H9 (cell line): Measurements from ENCODE around the gene KAZN. TPM values are rescaled to one million over a fixed set of nuclear protein-coding genes. Genes with fewer than 3 reads are reported as not detected.

Experiments
- DNase-seq: peaks from one replicate; pipeline ENCODE4 v3.0.0-alpha.2; 2017
- H2AFZ ChIP-seq: one replicate; pipeline ENCODE4 v1.6.1; 2013; ENCODE audit warnings: mild to moderate bottlenecking, low read length, control low read depth, moderate library complexity
- H2AK5ac ChIP-seq: 2 replicates; pipeline ENCODE4 v1.6.1; 2013; ENCODE audit warnings: low read length, control low read depth, mixed read lengths; ENCODE audit not compliant: insufficient read length
- H2BK120ac ChIP-seq: one replicate; pipeline ENCODE4 v1.6.1; 2013; ENCODE audit warnings: low read depth, mild to moderate bottlenecking, low read length, control low read depth, inconsistent platforms; ENCODE audit not compliant: poor library complexity, severe bottlenecking
- H2BK12ac ChIP-seq: 2 replicates; pipeline ENCODE4 v1.6.1; 2013; ENCODE audit warnings: low read length, control low read depth, mixed read lengths, low read depth; ENCODE audit not compliant: insufficient read length
- H2BK15ac ChIP-seq: 2 replicates; pipeline ENCODE4 v1.6.1; 2013; ENCODE audit warnings: low read depth, low read length, control low read depth
- H2BK20ac ChIP-seq: one replicate; pipeline ENCODE4 v1.6.1; 2013; ENCODE audit warnings: low read depth, mild to moderate bottlenecking, low read length, control low read depth, inconsistent platforms; ENCODE audit not compliant: poor library complexity, severe bottlenecking
- H2BK5ac ChIP-seq: 2 replicates; pipeline ENCODE4 v1.6.1; 2013; ENCODE audit warnings: low read length, control low read depth, mixed read lengths; ENCODE audit not compliant: insufficient read length
- H3K14ac ChIP-seq: 2 replicates; pipeline ENCODE4 v1.6.1; 2013; ENCODE audit warnings: low read length, control low read depth; ENCODE audit not compliant: insufficient read depth
- H3K18ac ChIP-seq: 2 replicates; pipeline ENCODE4 v1.6.1; 2013; ENCODE audit warnings: low read depth, mild to moderate bottlenecking, mixed read lengths, low read length, control low read depth; ENCODE audit not compliant: insufficient read length
- H3K23ac ChIP-seq: 2 replicates; pipeline ENCODE4 v1.6.1; 2013; ENCODE audit warnings: low read length, control low read depth, mixed read lengths, low read depth; ENCODE audit not compliant: insufficient read length
- H3K23me2 ChIP-seq: 2 replicates; pipeline ENCODE4 v1.6.1; 2013; ENCODE audit warnings: low read depth, mild to moderate bottlenecking, mixed read lengths, low read length, control low read depth; ENCODE audit not compliant: insufficient read length, poor library complexity, severe bottlenecking
- H3K27ac ChIP-seq: 2 replicates; pipeline ENCODE4 v1.5.1; 2013; ENCODE audit warnings: low read length, control low read depth, mixed read lengths, low read depth; ENCODE audit not compliant: insufficient read length
- H3K27me3 ChIP-seq: 2 replicates; pipeline ENCODE4 v1.6.1; 2013; ENCODE audit warnings: low read length, control low read depth, inconsistent platforms; ENCODE audit not compliant: insufficient read depth
- H3K4ac ChIP-seq: 2 replicates; pipeline ENCODE4 v1.6.1; 2013; ENCODE audit warnings: low read depth, mild to moderate bottlenecking, control low read depth, inconsistent platforms, low read length, moderate library complexity
- H3K4me1 ChIP-seq: 2 replicates; pipeline ENCODE4 v1.6.1; 2013; ENCODE audit warnings: low read length, control low read depth, inconsistent platforms; ENCODE audit not compliant: insufficient read depth
- H3K4me2 ChIP-seq: 2 replicates; pipeline ENCODE4 v1.6.1; 2013; ENCODE audit warnings: low read length, control low read depth, mixed read lengths; ENCODE audit not compliant: insufficient read length, insufficient read depth
- H3K56ac ChIP-seq: 2 replicates; pipeline ENCODE4 v1.6.1; 2013; ENCODE audit warnings: low read depth, mild to moderate bottlenecking, mixed read lengths, low read length, control low read depth; ENCODE audit not compliant: insufficient read length
- H3K79me1 ChIP-seq: 2 replicates; pipeline ENCODE4 v1.6.1; 2013; ENCODE audit warnings: low read depth, mild to moderate bottlenecking, moderate library complexity, low read length, control low read depth, inconsistent platforms; ENCODE audit not compliant: insufficient read depth, poor library complexity, severe bottlenecking
- H3K79me2 ChIP-seq: 2 replicates; pipeline ENCODE4 v1.6.1; 2013; ENCODE audit warnings: low read length, control low read depth, inconsistent platforms; ENCODE audit not compliant: insufficient read depth
- H3K9ac ChIP-seq: 2 replicates; pipeline ENCODE4 v1.6.1; 2013; ENCODE audit warnings: low read length, control low read depth, mixed read lengths; ENCODE audit not compliant: insufficient read length; ENCODE audit errors: extremely low read depth
- H3K9me3 ChIP-seq: one replicate; pipeline ENCODE4 v1.6.1; 2013; ENCODE audit warnings: low read depth, low read length, inconsistent platforms; ENCODE audit not compliant: control insufficient read depth
- H3T11ph ChIP-seq: one replicate; pipeline ENCODE4 v1.6.1; 2013; ENCODE audit warnings: mild to moderate bottlenecking, low read length, control low read depth, inconsistent platforms
- H4K20me1 ChIP-seq: one replicate; pipeline ENCODE4 v1.6.1; 2013; ENCODE audit not compliant: control insufficient read depth, insufficient read length, insufficient read depth
- H4K5ac ChIP-seq: 2 replicates; pipeline ENCODE4 v1.6.1; 2013; ENCODE audit warnings: low read depth, mild to moderate bottlenecking, mixed read lengths, low read length, control low read depth; ENCODE audit not compliant: insufficient read length
- H4K8ac ChIP-seq: replicated peaks from 2 replicates; pipeline ENCODE4 v1.6.1; 2013; ENCODE audit warnings: low read length, control low read depth, mixed read lengths, low read depth; ENCODE audit not compliant: insufficient read length
- H4K91ac ChIP-seq: 2 replicates; pipeline ENCODE4 v1.6.1; 2013; ENCODE audit warnings: low read depth, mild to moderate bottlenecking, moderate library complexity, mixed read lengths, low read length, control low read depth; ENCODE audit not compliant: insufficient read length
- H3K27ac Mint-ChIP-seq, 3 experiments: 2 replicates in 2 of 3; 3 replicates in 1 of 3; pipeline ENCODE4 v1.8.0; 2020 to 2021; ENCODE audit warnings: mixed read lengths in 3 of 3, mild to moderate bottlenecking in 1 of 3, moderate library complexity in 1 of 3
- H3K27me3 Mint-ChIP-seq: 2 replicates; pipeline ENCODE4 v1.8.0; 2021; ENCODE audit warnings: low read depth, mild to moderate bottlenecking, moderate library complexity, mixed read lengths
- H3K36me3 Mint-ChIP-seq, 3 experiments: 2 replicates in 2 of 3; 3 replicates in 1 of 3; pipeline ENCODE4 v1.8.0; 2020 to 2021; ENCODE audit warnings: low read depth in 3 of 3, mixed read lengths in 3 of 3; ENCODE audit not compliant: insufficient read depth in 1 of 3
- H3K4me1 Mint-ChIP-seq, 2 experiments: 2 replicates each; pipeline ENCODE4 v1.8.0; 2020; ENCODE audit warnings: mixed read lengths in 2 of 2
- H3K4me3 Mint-ChIP-seq, 2 experiments: 2 replicates in 1 of 2; 3 replicates in 1 of 2; pipeline ENCODE4 v1.8.0; 2020 to 2021; ENCODE audit warnings: mild to moderate bottlenecking in 2 of 2, mixed read lengths in 2 of 2, moderate library complexity in 1 of 2
- H3K9me3 Mint-ChIP-seq, 2 experiments: 2 replicates in 1 of 2; 3 replicates in 1 of 2; pipeline ENCODE4 v1.8.0; 2020; ENCODE audit warnings: mild to moderate bottlenecking in 2 of 2, mixed read lengths in 2 of 2, moderate library complexity in 1 of 2
- WGBS: extraction: QIAGEN DNeasy Blood & Tissue Kit; methylation state at CpG from one replicate; pipeline ENCODE4 v1.1.7; 2013; ENCODE audit warnings: missing lambda C conversion rate, low lambda C conversion rate, mixed read lengths; ENCODE audit not compliant: insufficient read length; ENCODE audit errors: extremely low coverage; 5-methylcytosine and 5-hydroxymethylcytosine counted together
- total RNA-seq: library from RNA; stranded (reverse); gene quantifications from 2 replicates; pipeline ENCODE4 v1.2.1, GENCODE V29; 2021
- TF ChIP-seq, protein P1 (sequence below): fragments of 200-600 bp; sonication (generic); conservative IDR thresholded peaks from 3 replicates; pipeline ENCODE4 v1.8.0; 2021; ENCODE audit warnings: antibody characterized with exemption, mild to moderate bottlenecking

KAZN gene
- total RNA-seq, 1 experiment from 2014 or later: 7.6 TPM

DNA sequence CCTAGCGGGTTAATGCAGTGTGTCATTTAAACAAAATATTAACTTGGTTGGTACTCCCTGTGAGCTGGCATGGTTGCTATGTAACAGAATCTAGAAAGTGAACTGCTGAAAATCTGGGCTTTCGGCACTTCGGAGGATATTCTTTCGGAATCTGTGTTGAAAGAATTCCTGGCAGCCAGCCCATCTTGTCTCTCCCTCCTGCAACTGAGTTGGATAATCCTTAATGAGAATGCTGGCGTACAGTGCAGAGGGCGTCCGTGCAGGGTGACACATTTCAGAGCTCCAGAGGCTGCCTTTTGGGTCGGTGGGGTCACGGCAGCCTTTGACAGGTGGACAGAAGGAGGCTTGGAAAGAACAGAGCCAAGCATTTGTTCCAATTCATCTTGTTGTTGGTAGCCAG is 3.7 kb downstream of the KAZN start:
- H3K79me1 ChIP-seq: no peaks in the 10 kb centered on the region
- no peak for DNase-seq
- Mint-ChIP-seq H3K27ac (no peak overlapping the region; a peak in 1 of 7 replicates), H3K27me3 (peaks cover 31% of the 10 kb centered on the region), H3K36me3 (no peaks in the 10 kb centered on the region), H3K4me3 (no peak overlapping the region), H3K9me3 (no peaks in the 10 kb centered on the region), H3K4me1 (peaks cover 44 to 45% of the 10 kb centered on the region in 2 experiments)
- peaks cover 6% of the 10 kb centered on the region for H3K4me1 ChIP-seq
- H2AK5ac ChIP-seq: no peak overlapping the region
- no peak overlapping the region for H2BK12ac ChIP-seq
- H3K18ac ChIP-seq: no peak overlapping the region
- no peak overlapping the region for H3K4me2 ChIP-seq
- H2BK120ac ChIP-seq: no peak overlapping the region
- H3T11ph ChIP-seq: no peak overlapping the region
- no peaks in the 10 kb centered on the region for H3K9me3 ChIP-seq
- no peak overlapping the region for H2BK15ac ChIP-seq
- WGBS: no CpG with 5 or more reads among the region's 9 CpGs
- no peak overlapping the region for H4K8ac ChIP-seq
- H3K79me2 ChIP-seq: no peaks in the 10 kb centered on the region
- H4K20me1 ChIP-seq: no peaks in the 10 kb centered on the region
- TF ChIP-seq, protein P1, sequence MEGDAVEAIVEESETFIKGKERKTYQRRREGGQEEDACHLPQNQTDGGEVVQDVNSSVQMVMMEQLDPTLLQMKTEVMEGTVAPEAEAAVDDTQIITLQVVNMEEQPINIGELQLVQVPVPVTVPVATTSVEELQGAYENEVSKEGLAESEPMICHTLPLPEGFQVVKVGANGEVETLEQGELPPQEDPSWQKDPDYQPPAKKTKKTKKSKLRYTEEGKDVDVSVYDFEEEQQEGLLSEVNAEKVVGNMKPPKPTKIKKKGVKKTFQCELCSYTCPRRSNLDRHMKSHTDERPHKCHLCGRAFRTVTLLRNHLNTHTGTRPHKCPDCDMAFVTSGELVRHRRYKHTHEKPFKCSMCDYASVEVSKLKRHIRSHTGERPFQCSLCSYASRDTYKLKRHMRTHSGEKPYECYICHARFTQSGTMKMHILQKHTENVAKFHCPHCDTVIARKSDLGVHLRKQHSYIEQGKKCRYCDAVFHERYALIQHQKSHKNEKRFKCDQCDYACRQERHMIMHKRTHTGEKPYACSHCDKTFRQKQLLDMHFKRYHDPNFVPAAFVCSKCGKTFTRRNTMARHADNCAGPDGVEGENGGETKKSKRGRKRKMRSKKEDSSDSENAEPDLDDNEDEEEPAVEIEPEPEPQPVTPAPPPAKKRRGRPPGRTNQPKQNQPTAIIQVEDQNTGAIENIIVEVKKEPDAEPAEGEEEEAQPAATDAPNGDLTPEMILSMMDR: no peak
- H3K23ac ChIP-seq: no peak overlapping the region
- H2BK5ac ChIP-seq: no peak overlapping the region
- H3K4ac ChIP-seq: no peak overlapping the region
- no peak overlapping the region for H4K5ac ChIP-seq
- H3K14ac ChIP-seq: no peak overlapping the region
- H3K56ac ChIP-seq: no peak overlapping the region
- H3K27ac ChIP-seq: no peak overlapping the region
- H2BK20ac ChIP-seq: no peak overlapping the region
- no peak overlapping the region for H4K91ac ChIP-seq
- peaks cover 14% of the 10 kb centered on the region for H3K23me2 ChIP-seq
- H3K27me3 ChIP-seq: peaks cover 9% of the 10 kb centered on the region; the same call in 1 of the 2 replicates
- H3K9ac ChIP-seq: no peak overlapping the region
- H2AFZ ChIP-seq: no peak overlapping the region
